Measurements from ENCODE around the gene NBEA.
A peak's percentile ranks its signal among the peaks of the same experiment; 100 is the strongest.

NBEA gene

GRCh38 chr13:35712907-35713761 is 771.1 kb downstream of the NBEA start:
- no peak for DNase-seq (ENCODE audit: low read depth in 2 of 2)

- no peak for DNase-seq (ENCODE audit: low read depth in 2 of 2)
Measured at GRCh38 chr13:35714121-35714520, 772.1 kb downstream of the NBEA start.

GRCh38 chr13:35714588-35715377 is 772.7 kb downstream of the NBEA start:
- no peak for DNase-seq (ENCODE audit: low read depth in 2 of 2)

- DNase-seq (ENCODE audit: low read depth in 2 of 2), result no peak
Measured at GRCh38 chr13:35716186-35716585, 774.1 kb downstream of the NBEA start.

- DNase-seq (ENCODE audit: low read depth in 2 of 2), result no peak
Measured at GRCh38 chr13:35716729-35717128, 774.7 kb downstream of the NBEA start.

- no peak for DNase-seq (ENCODE audit: low read depth in 2 of 2)
Measured at GRCh38 chr13:35718084-35718483, 776.0 kb downstream of the NBEA start.

GRCh38 chr13:35720290-35720689 is 778.2 kb downstream of the NBEA start:
- no peak for DNase-seq (ENCODE audit: low read depth in 2 of 2)

- peak; percentile 1 to 22 for DNase-seq (ENCODE audit: low read depth in 2 of 2)
Measured at GRCh38 chr13:35720690-35721554, 778.9 kb downstream of the NBEA start.
